T-helper 2 cell treated with Interferon-gamma antibody and Interleukin-4, amounts not matched to agents 100 ng/mL and 5 ng/mL, for 36 hours (primary cell): Measurements from ENCODE around the gene STX8. TPM values are rescaled to one million over a fixed set of nuclear protein-coding genes. Genes with fewer than 3 reads are reported as not detected.
"Not testable (repeated sequence)": the region's sequence is repeated elsewhere in the genome, so short reads cannot be mapped to it uniquely, and the experiment has no call there.

Source experiments
- intact Hi-C: fragments of 100-400 bp; cut with micrococcal nuclease; formaldehyde crosslinking; loops from one replicate; pipeline ENCODE4 v1.15.1; 2023
- total RNA-seq: library from RNA; stranded (reverse); gene quantifications from 2 replicates; pipeline ENCODE4 v1.2.3, GENCODE V29; 2022

The STX8 gene
- total RNA-seq, 1 donor from 2014 or later: 70.9 TPM

DNA sequence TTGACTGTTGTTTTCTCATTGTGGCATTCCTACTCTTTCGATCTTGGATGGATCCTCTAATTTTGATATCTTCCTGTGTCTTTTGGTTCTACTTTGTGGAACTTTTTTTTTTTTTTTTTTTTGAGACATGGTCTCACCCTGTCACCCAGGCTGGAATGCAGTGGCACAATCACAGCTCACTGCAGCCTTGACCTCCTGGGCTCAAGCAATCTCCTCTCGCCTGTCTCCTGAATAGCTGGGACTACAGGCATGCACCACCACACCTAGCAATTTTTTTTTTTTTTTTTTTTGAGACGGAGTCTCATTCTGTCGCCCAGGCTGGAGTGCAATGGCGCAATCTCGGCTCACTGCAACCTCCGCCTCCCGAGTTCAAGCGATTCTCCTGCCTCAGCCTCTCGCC, 220.4 kb downstream of the STX8 start:
- intact Hi-C loops: not testable (repeated sequence)

- intact Hi-C loops: no loop called here
Measured at GRCh38 chr17:9350080-9350479, 225.5 kb downstream of the STX8 start.

- intact Hi-C loops: no loop called here
Measured at GRCh38 chr17:9346296-9346926, 229.2 kb downstream of the STX8 start.

DNA sequence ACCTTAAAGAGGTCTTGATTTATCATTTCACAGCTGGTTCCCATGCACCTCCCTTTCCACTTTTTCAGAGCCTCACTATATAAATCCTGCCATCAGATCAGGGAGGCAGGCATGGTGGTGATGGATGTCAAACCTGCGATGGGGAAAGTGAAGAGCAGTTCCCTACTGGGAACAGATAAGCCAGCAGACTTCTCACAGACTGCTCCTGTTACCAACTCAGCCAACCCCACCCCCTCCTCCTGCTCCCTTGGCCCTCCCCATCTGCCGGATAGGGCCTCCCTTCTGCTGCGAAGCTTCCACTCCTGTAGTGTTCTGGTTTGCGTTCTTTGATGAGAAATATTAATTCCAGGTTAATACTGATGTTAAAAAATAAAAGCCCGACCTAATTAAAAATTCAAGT, 232.1 kb downstream of the STX8 start:
- intact Hi-C loops: no loop called here

GRCh38 chr17:9342225-9342624, 233.4 kb downstream of the STX8 start:
- intact Hi-C loops: no loop called here

DNA sequence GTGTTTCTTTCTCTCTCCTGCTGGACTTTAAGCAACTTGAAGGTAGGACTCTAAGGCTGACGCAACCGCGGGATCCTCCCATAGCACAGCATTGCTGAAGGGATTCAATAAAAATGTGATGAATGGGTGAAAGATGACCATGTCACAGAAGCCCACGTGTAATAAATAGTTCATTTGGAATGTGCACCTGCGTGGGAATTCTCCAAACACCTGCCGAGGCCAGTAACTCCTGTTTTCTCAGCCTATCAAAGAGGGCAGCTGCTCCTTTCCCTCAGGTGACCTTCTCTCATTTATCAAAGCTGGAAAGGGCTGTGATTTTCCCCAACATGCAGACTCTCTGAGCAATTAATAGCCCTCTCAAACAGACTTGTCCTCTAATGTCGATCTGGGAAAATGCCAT, 235.7 kb downstream of the STX8 start:
- intact Hi-C loops: no loop called here

GRCh38 chr17:9339482-9339881, 236.1 kb downstream of the STX8 start:
- intact Hi-C loops: not testable (repeated sequence)

DNA sequence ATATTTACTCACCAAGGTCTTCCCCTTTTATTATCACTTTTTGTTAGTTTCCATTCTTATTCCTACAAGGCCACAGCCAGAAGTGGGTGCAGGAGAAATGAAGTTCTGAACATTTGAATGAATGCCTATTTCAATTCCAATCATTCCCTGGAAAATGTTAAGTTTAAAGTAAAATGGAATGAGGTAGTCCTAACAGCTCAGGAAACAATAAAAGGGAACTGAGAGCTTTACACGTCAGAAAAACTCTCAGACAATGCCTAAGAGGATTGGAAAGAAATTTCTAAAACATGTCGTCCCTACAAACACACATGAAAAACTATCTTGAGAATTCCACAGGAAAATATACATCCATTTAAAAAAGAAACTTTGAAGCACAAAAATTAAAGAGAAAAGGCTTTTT, 238.8 kb downstream of the STX8 start:
- intact Hi-C loops: no loop called here

DNA sequence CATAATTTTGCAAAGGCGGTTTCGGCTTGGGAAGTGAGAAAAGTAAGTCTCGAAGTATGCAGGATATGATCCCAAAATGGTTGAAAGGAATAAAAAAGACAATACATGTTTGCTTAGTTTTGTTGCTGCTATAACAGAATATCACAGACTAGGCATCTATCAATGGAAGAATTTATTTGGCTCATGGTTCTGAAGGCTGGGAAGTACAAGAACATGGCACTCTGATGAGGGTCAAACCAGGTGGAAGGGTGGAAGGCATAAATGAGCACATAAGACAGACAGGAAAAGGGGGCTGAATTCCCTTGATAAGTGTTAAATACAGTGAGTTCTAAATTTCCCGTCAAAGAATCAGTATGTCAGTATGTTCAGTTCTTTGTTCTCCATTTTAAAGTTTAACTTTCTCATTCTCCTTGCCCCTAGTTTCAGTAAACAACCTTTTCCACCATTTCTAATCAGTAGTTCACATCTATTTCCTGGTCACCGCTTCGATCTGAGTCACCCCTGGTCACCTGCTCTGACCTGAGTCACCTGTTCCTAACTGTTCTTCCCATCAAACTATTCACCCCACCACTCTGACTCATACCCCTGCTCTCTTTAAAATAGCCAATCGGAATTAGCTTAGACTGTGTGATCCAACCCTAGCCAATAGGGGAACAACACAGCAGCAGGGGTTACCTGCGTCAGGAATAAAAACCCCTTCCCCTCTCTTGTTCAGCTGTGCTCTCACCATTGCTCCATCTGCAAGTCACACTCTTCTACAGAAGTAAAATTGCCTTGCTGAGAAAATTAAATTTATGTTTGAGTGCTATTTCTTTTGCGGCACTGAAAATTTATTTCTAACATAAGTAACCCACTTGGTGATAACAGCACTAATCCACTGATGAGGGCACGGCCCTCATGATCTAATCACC, 240.8 kb downstream of the STX8 start:
- intact Hi-C loops: no loop called here

DNA sequence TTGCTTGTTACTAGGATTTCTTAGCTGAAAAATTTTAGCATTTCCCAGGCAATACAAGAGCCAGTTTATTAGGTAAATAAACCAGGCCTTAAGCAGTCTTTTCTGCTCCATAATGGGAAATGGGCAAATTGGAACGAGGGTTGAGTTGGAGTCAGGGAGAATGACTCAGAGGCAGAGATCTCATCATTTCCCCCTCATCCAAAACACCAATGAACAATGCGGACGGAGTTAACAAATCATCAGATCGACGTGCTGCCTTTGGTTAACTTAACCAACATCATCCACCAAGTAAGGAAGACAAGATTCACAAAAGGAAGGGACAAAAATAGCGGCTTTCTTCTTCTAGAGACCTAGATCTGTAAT, 243.5 kb downstream of the STX8 start:
- intact Hi-C loops: no loop called here

DNA sequence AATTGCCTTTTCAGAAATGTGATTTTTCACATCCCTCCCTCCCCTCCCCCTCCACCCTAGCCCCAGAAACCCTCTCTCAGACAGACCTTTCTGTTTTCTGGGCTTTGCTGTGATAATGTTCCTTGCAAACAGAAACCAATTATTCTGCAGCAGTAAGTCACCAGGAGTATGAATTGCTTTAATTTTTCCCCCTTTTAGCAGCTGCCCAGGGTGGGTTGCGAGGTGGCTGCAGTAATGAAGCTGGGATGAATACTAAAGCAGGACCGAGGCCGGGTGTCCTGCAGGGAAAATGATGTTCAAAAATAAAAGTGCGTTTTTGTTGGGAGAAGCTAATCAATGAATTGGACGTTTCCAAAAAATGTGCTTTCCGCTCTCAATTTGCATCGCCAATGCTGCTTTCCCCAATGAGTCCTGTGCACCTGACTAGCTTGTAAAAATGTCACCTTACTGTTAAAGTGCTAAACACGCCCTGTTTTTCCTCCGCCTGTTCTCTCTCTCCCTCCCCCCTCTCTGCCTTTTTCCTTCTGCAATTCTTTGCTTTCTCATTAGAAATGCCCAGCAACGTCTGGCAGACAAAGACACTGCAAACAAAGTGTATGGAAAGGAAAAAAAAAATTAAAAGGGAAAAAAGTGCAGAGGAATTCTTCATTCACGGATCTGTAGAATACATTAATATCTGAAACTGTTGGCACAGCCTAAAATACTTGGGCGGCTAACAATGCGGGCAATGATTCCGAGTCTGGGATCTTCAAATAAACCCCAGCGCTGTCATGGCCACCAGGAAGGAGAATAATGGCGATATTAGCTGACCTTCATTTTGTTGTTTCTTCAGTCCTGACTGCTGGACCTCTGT, 244.1 kb downstream of the STX8 start:
- intact Hi-C loops: no loop called here

DNA sequence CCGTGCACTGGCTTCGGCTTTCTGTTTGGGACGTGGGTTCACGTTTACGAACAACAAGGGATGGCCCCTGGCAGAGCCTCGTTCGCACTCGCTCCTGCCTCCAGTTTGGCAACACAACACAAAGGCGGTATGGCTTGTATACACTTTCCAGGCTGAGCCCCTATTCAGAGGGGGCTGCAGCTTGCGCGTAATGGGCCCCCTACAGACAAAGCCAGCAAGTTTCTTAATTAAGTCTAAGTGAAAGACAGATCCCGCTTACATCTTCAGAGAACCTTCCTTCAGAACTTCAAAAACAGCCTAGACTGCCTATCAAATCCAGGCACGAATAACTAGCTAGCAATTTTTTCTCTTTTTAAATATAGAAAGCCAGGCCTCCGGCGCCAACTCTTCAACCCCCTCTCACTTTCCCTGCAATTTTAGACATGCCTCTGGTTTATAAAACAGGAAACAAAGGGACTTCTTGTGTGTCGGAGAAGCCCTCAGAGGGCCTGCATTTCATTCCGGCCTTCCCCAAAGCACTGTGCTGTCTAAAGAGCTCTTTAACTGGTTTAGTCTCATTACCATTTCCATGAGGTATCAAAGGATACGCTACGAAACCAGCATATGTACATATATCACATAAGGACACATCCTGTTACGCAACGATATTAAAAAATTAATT, 244.9 kb downstream of the STX8 start:
- intact Hi-C loops: no loop called here

- intact Hi-C loops: no loop called here
Measured at GRCh38 chr17:9330141-9330540, 245.5 kb downstream of the STX8 start.

DNA sequence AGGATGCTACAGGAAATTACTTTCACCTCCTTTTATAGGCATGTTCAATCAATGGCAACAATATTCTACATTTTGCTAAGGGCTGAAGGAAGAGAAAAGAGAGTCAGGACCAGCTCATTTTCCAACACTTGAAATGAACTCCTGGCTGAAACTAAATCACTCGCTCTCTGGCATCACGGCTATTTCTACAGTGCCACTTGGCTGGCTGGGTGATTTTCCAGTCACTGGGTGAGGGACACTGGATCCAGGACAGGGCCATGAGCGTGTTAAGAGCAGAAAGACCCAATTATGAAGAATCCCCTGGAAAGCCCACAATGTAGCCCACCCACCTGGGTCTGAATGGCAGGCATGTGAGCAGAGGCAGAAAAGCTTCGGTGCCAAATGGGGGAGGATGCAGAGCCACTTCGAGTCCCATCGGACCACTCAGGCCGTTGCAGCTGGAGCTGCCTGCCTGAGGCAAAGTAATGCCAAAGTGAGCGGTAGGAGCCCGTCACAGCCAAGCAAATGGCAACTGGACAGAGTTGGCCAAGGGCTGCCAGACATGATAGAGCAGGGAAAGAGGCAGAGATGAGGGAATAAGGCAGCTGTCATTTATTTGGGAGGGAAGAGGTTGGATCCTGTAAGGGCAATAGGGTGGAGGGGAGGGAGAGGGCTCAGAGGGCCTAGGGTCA, 246.2 kb downstream of the STX8 start:
- intact Hi-C loops: no loop called here

DNA sequence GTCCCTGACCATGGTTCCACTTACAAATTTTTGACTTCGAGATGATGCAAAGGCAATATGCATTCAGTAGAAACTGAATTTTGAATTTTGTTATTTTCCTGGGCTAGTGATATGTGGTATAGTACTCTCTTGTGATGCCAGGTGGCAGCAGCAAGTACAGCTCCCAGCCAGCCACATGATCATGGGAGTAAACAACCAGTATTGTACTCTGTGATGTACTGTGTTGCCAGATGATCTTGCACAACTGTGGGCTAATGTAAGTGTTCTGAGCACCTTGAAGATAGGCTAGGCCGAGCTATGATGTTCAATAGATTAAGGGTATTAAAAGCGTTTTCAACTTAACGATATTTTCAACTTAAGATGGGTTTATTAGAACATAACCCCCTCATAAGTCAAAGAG, 250.8 kb downstream of the STX8 start:
- intact Hi-C loops: no loop called here

GRCh38 chr17:9322326-9322725, 253.3 kb downstream of the STX8 start:
- intact Hi-C loops: no loop called here

GRCh38 chr17:9321890-9322289, 253.7 kb downstream of the STX8 start:
- intact Hi-C loops: no loop called here

- intact Hi-C loops: no loop called here
Measured at GRCh38 chr17:9315360-9315759, 260.3 kb downstream of the STX8 start.

- intact Hi-C loops: no loop called here
Measured at GRCh38 chr17:9313346-9313745, 262.3 kb downstream of the STX8 start.

- intact Hi-C loops: no loop called here
Measured at GRCh38 chr17:9309216-9309615, 266.4 kb downstream of the STX8 start.

GRCh38 chr17:9308069-9308468, 267.6 kb downstream of the STX8 start:
- intact Hi-C loops: no loop called here
